Heart right ventricle (tissue), 16 donors: Measurements from ENCODE around the gene COL7A1. TPM values are rescaled to one million over a fixed set of nuclear protein-coding genes. Genes with fewer than 3 reads are reported as not detected.

Experiments used
- ATAC-seq, 8 donors: fragments of 200-7000 bp; cut with Tn5 transposase; one replicate each; pipeline ENCODE4 v1.9.1; 2020; ENCODE audit warnings: mild to moderate bottlenecking in 8 of 8, moderate library complexity in 8 of 8, moderate number of reproducible peaks in 1 of 8
- DNase-seq, 2 donors: peaks; one replicate each; pipeline ENCODE4 v3.0.0-alpha.2; 2020
- H3K27ac ChIP-seq, 10 donors: fragments of 200-600 bp; sonication (generic) in 2 of 10; one replicate each; pipeline versions ENCODE4 v1.5.0 to v1.8.0; 2020 to 2022; ENCODE audit warnings: mild to moderate bottlenecking in 3 of 10
- H3K27me3 ChIP-seq, 7 donors: fragments of 200-600 bp; one replicate each; pipeline ENCODE4 v1.8.0; 2021 to 2022; ENCODE audit warnings: mild to moderate bottlenecking in 2 of 7
- H3K36me3 ChIP-seq, 9 donors: fragments of 200-600 bp; sonication (generic) in 1 of 9; one replicate each; pipeline versions ENCODE4 v1.5.0 to v1.8.0; 2020 to 2022; ENCODE audit warnings: mild to moderate bottlenecking in 2 of 9
- H3K4me1 ChIP-seq, 9 donors: fragments of 200-600 bp; sonication (generic) in 1 of 9; one replicate each; pipeline versions ENCODE4 v1.5.0 to v1.8.0; 2020 to 2022; ENCODE audit warnings: mild to moderate bottlenecking in 4 of 9
- H3K4me3 ChIP-seq, 10 donors: fragments of 200-600 bp; sonication (generic) in 2 of 10; one replicate each; pipeline versions ENCODE4 v1.5.0 to v1.8.0; 2020 to 2022; ENCODE audit warnings: mild to moderate bottlenecking in 7 of 10, moderate library complexity in 2 of 10
- H3K9me3 ChIP-seq, 11 donors: fragments of 200-600 bp in 10 of 11; sonication (generic) in 2 of 11; one replicate each; pipeline versions ENCODE4 v1.5.0 to v1.8.0; 2013 to 2022; ENCODE audit warnings: mild to moderate bottlenecking in 2 of 11, control low read depth in 1 of 11, moderate library complexity in 1 of 11
- CTCF ChIP-seq, 9 donors: fragments of 200-600 bp; sonication (generic) in 2 of 9; IDR thresholded peaks; one replicate each; pipeline versions ENCODE4 v1.5.0 to v1.8.0; 2021 to 2022; ENCODE audit warnings: antibody characterized with exemption in 9 of 9, mild to moderate bottlenecking in 5 of 9, moderate library complexity in 1 of 9
- WGBS, 2 donors: extraction: QIAGEN DNeasy Blood & Tissue Kit; methylation state at CpG; one replicate each; pipeline ENCODE4 v1.1.7; 2013; ENCODE audit warnings: inconsistent platforms in 1 of 2; 5-methylcytosine and 5-hydroxymethylcytosine counted together
- intact Hi-C, 10 donors: fragments of 100-400 bp; cut with DNase I; formaldehyde crosslinking; loops; one replicate each; pipeline versions ENCODE4 v1.11.1 to v1.14.2; 2022
- polyA plus RNA-seq, 2 donors: library from polyadenylated mRNA; stranded (reverse); fragments of 200-250 nt; gene quantifications; one replicate each; pipeline ENCODE4 v1.2.3, GENCODE V29; 2013
- total RNA-seq, 10 donors: library from RNA; stranded (reverse); fragmentation: NEBNext Ultra II Directional in 3 of 10; extraction: Animal tissue kit (Norgen Biotek cat#: 25700) in 3 of 10; gene quantifications; one replicate each; pipeline versions ENCODE4 v1.2.1 to v1.2.4, GENCODE V29; 2021 to 2023
- donor health status: Arrhythmogenic right ventricular cardiomyopathy.
- donor health status: ischemic (EF 13 %, LVEDD 7.1; RV severe dilation, severe dysfunction).
- donor health status: healthy with polysubstance abuse.
- donor health status: DM: no; HTN: yes; CAD: no.
- donor health status: DM: no; HTN: no; CAD: no.
- donor health status: ischemic (EF 25% LVEDD 6.9; RV normal size, moderate dysfunction).
- donor health status: ischemic (EF 25% LVEDD 5.7; RV mildly dilated, moderate dysfunction).
- donor health status: healthy.
- donor health status: DM: yes; HTN: yes; CAD: no.
- donor health status: Ischemic cardiomyopathy.
- donor health status: ischemic (EF 35%, LVEDD 5.7; RV mildly dilated, moderate dysfunction).
- donor health status: nonischemic (EF 11% LVEDD 7.7; RV severe dilation, severe dysfunction).
- donor health status: DM: yes; HTN: yes; CAD: no.
- donor health status: PGD.
- donor health status: ischemic (EF 29% LVEDD 5.4; RV normal size, mild dysfunction).
- donor health status: nonischemic (EF 23%, LVEDD 6.1; RV moderate dilation, normal function).

COL7A1 gene
- total and polyA plus RNA-seq, 12 donors, result 6.1 to 63.5 (median 12.6) TPM

- 82 to 83% methylated on average over 7 of the region's 7 CpGs for WGBS, 2 donors
- no peak for DNase-seq
Observed at GRCh38 chr3:48619541-48620524, 24.7 kb upstream of the COL7A1 start.

GRCh38 chr3:48617559-48617958, 22.4 kb upstream of the COL7A1 start:
- DNase-seq, result no peak
- peaks cover 0 to 30% (median 13%) of the 10 kb centered on the region in 11 donors for H3K9me3 ChIP-seq
- H3K36me3 ChIP-seq, result no peaks in the 10 kb centered on the region
- no peak for ATAC-seq
- intact Hi-C loops, result no loop called here
- peaks cover 0 to 10% (median 0%) of the 10 kb centered on the region in 9 donors for H3K4me1 ChIP-seq
- TF ChIP-seq CTCF (IDR thresholded peaks at IDR 0.05), result no peak
- no peaks in the 10 kb centered on the region for H3K27me3 ChIP-seq
- H3K27ac ChIP-seq, result no peak overlapping the region
- 95 to 96% methylated on average over 4 of the region's 4 CpGs for WGBS, 2 donors
- no peak overlapping the region for H3K4me3 ChIP-seq

More at GRCh38 chr3:48619541-48620524, 24.7 kb upstream of the COL7A1 start:
- TF ChIP-seq CTCF (IDR thresholded peaks at IDR 0.05), result no peak
- Histone ChIP-seq H3K27me3 (no peaks in the 10 kb centered on the region), H3K9me3 (peaks cover 0 to 30% (median 13%) of the 10 kb centered on the region in 11 donors), H3K27ac (no peak overlapping the region), H3K4me3 (no peak overlapping the region), H3K36me3 (peaks cover 0 to 7% (median 0%) of the 10 kb centered on the region in 9 donors), H3K4me1 (no peaks in the 10 kb centered on the region)
- intact Hi-C loops, result no loop called here
- ATAC-seq, result no peak

- peaks cover 0 to 30% (median 13%) of the 10 kb centered on the region in 11 donors for H3K9me3 ChIP-seq
- H3K4me1 ChIP-seq, result peaks cover 0 to 15% (median 5%) of the 10 kb centered on the region in 9 donors
- DNase-seq (no peak), ATAC-seq (no peak)
- H3K27ac ChIP-seq, result peak overlapping the region in 1 of 10 donors; percentile 31
- H3K27me3 ChIP-seq, result no peaks in the 10 kb centered on the region
- TF ChIP-seq CTCF (IDR thresholded peaks at IDR 0.05), result no peak
- no peak overlapping the region for H3K4me3 ChIP-seq
- WGBS, 2 donors, result 61 to 68% methylated on average over 3 of the region's 3 CpGs
- no peaks in the 10 kb centered on the region for H3K36me3 ChIP-seq
- intact Hi-C loops, result no loop called here
Observed at GRCh38 chr3:48614044-48614443, 18.9 kb upstream of the COL7A1 start.

DNA sequence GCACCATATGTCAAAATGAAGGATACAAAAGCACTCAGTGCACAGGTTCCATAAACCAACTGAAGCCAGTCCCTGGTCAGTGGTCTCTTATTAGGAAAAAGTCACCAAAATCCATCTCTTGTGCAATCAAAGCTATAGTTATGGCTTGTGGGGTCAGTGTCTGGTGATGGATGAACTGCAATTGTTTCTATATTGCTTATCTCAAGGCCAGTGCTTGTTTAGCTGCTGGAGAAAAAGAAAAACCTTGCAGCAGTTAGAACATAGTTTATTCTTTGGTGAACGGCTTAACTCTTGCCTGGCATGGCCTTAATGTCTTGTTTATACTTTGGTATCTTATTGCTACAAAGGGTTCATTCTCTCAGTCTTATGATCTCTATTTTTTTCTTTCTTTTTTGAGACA, 17.2 kb upstream of the COL7A1 start:
- 60 to 65% methylated on average over 1 of the region's 1 CpG for WGBS, 2 donors
- peaks cover 0 to 10% (median 0%) of the 10 kb centered on the region in 9 donors for H3K36me3 ChIP-seq
- intact Hi-C loops, result no loop called here
- DNase-seq (no peak), ATAC-seq (no peak)
- H3K4me1 ChIP-seq, result peaks cover 6 to 31% (median 21%) of the 10 kb centered on the region in 9 donors
- TF ChIP-seq CTCF (IDR thresholded peaks at IDR 0.05), result no peak
- no peak overlapping the region for H3K4me3 ChIP-seq
- peaks cover 0 to 15% (median 4%) of the 10 kb centered on the region in 11 donors for H3K9me3 ChIP-seq
- no peaks in the 10 kb centered on the region for H3K27me3 ChIP-seq
- no peak overlapping the region for H3K27ac ChIP-seq
